Islet of Langerhans (tissue), 1 donor: Measurements from ENCODE around the gene TMEM17.
"Not testable (repeated sequence)": the region's sequence is repeated elsewhere in the genome, so short reads cannot be mapped to it uniquely, and the experiment has no call there.

ENCODE experiments used
- FAIRE-seq: peaks from one replicate; lab custom pipeline; 2011; peaks lifted over from hg19 to GRCh38; lab: Jason Lieb, UNC

Gene TMEM17

GRCh38 chr2:62505750-62506420 is at the start of gene TMEM17:
TMEM17 (minus strand) TSS chr2:62506195; CDS start chr2:62506129, 66 bp downstream.
- FAIRE-seq: no peak

- no peak for FAIRE-seq
Observed at GRCh38 chr2:62554440-62554839, 48.4 kb upstream of the TMEM17 start.

DNA sequence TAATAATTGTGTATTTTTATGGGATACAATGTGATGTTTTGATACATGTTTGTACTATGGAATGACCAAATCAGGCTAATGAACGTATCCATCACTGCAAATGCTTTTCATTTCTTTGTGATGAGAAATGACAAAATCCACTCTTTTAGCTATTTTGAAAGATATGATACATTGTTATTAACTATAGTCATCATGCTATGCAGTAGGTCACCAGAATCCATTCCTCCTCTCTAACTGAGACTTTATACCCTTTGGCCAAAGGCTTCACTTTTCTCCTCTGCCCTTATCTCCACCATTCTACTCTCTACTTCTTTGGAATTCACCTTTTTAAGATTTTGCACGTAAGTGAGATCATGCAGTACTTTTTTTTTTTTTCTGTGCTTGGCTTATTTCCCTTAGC is 44.5 kb upstream of the TMEM17 start:
- no peak for FAIRE-seq

DNA sequence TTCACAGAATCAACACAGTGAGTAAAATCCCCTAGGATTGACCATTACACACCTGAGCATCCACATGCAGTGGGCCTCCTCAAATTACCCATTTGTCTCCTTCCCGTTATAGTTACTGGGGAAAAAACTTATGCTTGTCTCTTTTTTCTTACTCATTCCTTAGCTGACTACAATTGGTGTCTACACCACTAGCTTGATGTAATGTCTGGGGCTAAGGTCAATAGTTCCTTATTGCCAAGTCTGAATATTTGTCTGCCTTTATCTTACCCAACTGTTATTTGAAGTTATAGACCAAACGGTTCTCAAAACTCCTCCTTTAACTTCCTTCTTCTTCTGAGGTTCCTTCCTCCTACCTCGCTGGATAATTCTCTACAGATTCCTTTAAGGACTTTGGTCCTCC is 41.9 kb upstream of the TMEM17 start:
- FAIRE-seq: no peak

DNA sequence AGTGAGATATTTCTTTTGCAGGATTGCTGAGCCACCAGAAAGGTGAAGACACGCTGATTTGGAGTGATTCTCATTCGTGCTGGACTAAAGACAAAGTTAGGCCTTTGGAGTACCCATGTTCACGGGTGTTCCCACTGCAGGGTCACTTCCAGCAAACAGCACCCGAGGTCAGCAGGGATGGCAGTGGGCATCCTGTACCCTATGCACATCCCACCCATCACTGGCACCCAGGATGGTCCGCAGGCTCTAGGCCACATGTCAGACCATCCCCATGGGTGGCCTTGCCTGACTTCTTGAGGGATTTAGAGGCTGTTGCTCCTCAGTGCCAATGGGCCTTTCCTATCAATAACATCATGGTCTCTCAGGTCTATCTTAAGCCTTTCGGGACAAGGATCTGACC is 39.3 kb upstream of the TMEM17 start:
- FAIRE-seq: no peak

DNA sequence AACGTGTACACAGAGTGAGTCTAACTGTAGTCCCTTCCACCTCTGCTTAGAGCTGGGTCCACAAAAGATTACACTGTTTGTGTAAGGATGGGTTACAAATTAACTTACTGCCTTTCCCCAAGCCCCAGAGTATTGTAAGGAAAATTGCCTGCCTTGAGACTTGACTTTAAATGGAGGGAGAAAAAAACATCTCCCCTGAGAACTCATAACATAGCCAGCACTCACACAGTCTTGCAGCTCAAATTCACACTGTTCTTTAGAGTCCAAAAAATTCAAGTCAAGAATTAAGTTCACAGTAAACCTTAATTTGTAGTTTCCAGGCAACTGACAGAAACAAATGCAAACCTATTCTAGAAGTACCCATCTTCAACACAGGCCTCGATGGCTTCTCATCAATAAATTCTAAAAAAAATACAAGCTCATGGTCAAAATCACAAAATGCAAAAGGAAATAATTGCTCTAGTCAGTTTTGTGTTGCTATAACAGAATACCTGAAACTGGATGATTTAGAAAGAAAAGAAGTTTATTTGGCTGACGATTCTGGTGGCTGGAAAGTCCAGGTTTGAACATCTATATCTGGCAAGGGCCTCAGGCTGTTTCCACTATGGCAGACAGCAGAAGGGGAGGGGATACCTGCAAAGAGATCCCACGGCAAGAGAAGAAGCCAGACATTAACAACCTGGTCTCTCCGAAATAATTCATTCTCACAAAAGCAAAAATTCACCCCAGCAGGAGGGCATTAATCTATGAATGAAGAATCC is 34.6 kb upstream of the TMEM17 start:
- no peak for FAIRE-seq

DNA sequence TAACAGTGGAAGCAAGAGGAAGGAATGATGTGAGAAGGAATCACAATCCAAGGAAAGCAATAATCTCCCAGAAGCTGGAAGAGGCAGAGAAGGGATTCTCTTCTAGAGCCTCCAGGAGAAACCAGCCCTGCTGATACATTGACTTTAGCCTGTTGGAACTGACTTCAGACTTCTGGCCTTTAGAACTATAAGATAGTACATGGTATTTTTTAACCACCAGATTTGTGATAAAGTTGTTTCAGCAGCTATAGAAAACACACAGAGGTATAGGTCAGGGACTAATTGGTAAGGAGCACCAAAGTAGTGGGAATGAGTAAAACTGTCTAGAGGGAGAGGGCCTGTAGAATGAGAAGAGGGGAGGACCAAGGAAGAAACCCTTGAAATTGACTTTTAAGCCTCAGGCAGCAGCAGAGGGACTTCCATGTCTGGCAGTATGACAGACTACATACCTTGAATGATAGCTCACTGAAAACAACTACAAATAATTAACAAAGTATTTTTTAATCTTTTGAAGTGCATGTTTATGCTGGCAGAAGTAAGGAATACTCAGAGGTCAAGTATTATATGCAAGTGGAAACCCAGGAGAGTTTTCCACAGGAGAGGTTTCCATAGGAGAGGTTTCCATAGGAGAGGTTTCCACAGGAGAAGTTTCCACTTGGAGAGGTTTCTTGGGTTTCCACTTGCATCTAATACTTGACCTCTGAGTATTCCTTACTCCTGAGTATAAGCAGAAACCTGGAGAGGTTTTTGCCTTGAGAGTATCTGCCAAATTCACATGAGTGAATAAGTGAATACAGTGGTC is 33.8 kb upstream of the TMEM17 start:
- FAIRE-seq: no peak

DNA sequence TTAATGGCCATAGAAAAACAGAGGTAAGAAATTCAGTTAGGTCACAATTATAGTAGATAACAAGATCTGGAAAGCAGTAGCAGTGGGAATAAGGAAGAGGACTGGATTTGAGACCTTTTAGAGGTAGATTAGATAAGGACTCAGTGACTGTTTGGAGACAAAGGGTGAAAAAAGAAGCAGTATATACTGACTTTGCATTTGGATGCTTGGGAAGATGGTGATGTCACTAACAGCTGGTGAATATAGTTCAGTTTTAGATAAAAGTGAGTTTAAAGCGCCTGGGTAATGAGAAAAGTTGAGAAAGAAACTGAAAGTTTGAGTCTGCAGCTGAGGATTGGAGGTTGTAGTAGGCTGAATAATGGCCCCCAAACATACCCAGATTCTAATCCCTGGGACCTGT is 32.8 kb upstream of the TMEM17 start:
- no peak for FAIRE-seq

GRCh38 chr2:62537814-62538213 is 31.8 kb upstream of the TMEM17 start:
- no peak for FAIRE-seq

GRCh38 chr2:62536873-62537547 is 31.0 kb upstream of the TMEM17 start:
- no peak for FAIRE-seq

DNA sequence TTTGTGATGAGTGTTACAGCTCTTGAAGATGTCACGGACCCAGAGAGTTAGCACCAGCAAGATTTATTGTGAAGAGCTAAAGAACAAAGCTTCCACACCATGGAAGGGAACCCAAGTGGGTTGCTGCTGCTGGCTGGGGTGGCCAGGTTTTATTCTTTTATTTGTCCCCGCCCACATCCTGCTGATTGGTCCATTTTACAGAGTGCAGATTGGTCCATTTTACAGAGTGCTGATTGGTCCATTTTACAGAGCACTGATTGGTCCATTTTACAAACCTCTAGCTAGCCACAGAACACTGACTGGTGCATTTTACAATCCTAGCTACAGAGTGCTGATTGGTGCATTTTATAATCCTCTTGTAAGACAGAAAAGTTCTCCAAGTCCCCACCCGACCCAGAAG is 29.5 kb upstream of the TMEM17 start:
- FAIRE-seq: not testable (repeated sequence)

- no peak for FAIRE-seq
Observed at GRCh38 chr2:62531594-62531993, 25.6 kb upstream of the TMEM17 start.

DNA sequence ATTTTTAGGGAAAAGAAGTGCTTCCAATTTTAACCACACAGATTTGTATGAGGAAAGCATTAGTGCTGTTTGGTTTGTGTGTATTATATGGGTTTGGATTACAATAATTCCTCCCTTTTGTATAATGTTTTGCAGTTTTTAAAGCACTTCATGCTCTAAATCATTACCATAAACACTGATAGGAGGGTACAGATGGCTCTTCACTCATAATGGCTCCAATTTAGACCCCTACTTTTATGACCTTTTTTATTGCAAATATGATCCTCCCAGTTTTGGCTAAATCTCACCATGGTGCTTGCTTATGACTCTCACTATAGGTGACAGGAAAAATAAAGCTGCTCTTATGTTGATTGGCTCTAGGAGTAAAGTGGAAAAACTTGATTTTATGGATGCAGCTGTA is 23.8 kb upstream of the TMEM17 start:
- no peak for FAIRE-seq

DNA sequence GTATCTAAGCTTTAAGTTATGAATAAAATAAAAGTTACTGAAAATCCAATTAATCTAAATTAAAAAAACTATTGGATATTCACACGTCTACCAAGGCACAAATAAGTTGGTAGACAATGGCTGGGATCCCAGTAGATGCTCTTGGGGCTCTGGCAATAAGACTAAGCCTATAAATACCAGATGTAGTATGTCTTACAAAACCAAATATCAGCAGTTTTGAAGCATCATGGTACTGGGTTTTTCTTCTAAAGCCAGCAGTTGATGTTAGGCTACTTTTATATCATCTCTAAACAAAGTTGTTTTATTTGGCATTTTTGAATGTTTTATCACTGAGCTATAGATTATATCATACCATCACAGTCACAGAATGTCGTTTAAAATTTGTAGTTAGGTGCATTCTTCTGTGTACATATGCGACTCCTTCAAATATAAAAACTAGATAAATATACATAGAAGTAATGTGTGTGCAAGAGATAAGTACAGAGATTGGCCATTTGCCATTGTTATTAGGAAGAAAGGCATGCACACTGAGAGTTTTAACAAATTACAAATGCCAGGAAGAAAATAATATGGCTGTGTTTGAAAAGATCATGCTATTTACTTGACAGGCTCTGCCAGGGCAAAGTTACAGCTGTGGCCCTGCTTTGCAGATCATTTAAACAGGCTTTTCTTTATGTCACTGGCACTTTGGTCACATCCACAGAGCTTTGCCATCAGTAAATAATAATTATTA is 21.6 kb upstream of the TMEM17 start:
- FAIRE-seq: peak; percentile 66

- FAIRE-seq: peak; percentile 71
Observed at GRCh38 chr2:62526531-62527381, 20.8 kb upstream of the TMEM17 start.

GRCh38 chr2:62525549-62526269 is 19.7 kb upstream of the TMEM17 start:
- peak; percentile 93 for FAIRE-seq

GRCh38 chr2:62524293-62524941 is 18.4 kb upstream of the TMEM17 start:
- no peak for FAIRE-seq

DNA sequence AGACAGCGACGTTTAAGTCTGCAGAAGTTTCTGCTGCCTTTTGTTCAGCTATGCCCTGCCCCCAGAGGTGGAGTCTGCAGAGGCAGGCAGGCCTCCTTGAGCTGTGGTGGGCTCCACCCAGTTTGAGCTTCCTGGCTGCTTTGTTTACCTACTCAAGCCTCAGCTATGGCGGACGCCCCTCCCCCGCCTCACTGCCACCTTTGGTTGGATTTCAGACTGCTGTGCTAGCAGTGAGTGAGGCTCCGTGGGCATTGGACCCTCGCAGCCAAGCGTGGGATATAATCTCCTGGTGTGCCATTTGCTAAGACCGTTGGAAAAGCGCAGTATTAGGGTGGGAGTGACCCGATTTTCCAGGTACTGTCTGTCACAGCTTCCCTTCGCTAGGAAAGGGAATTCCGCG is 15.1 kb upstream of the TMEM17 start:
- FAIRE-seq: not testable (repeated sequence)

GRCh38 chr2:62512384-62512783 is 6.4 kb upstream of the TMEM17 start:
- FAIRE-seq: no peak

DNA sequence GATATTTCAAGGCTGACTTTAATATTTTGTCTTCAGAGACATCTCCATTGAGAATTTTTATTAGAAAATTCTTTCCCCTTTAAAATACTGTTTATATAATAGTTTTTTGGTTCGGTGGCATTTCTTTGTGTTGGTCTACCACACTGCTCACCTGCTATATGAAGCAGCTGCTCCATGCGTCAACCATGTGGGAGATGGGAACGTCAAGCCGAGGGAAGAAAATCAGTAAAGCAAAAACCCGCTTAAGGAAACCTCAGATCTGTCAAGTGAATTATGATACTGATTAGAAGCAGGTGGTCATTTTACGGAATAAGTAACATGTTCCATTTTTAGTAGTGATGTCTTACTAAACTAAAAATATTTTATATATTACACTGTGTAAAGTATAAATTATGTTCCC is 5.6 kb upstream of the TMEM17 start:
- no peak for FAIRE-seq
